Measurements from ENCODE around the gene PSMA8. TPM values are rescaled to one million over a fixed set of nuclear protein-coding genes. Genes with fewer than 3 reads are reported as not detected.

The PSMA8 gene
- total RNA-seq, 4 donors from 2014 or later, result not detected

- Histone ChIP-seq H3K4me1 (no peaks in the 10 kb centered on the region), H3K36me3 (no peaks in the 10 kb centered on the region), H3K4me3 (no peak overlapping the region), H3K27ac (no peak overlapping the region), H3K9me3 (no peaks in the 10 kb centered on the region), H3K27me3 (no peaks in the 10 kb centered on the region)
- TF ChIP-seq POLR2A (IDR thresholded peaks at IDR 0.05), result no peak
- TF ChIP-seq CTCF (IDR thresholded peaks at IDR 0.05), result no peak
- DNase-seq, result no peak
- intact Hi-C loops (cut with DNase I), result no loop called here
- 42 to 82% methylated on average over 2 of the region's 2 CpGs for WGBS, 2 donors
Measured at GRCh38 chr18:26175481-26175880, 41.8 kb downstream of the PSMA8 start.

DNA sequence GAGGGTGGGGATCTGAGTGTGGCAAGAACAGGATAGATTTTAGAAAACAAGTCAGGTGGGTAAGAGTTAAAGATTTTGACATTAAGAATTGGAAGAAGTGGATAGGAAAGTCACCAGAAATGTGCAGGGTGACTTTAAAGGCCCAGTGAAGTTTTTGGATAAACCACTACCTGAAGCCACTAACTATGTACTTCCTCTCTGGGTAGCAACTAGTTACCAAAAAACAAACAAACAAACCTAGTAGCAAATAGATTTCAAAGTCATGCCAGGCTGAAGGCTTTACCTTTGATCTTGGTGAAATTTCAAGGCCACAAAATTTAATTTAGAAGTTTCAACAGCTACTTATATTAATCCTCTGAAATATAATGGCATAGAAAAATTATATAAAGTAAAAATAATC lies 42.5 kb downstream of the PSMA8 start:
- H3K27me3 ChIP-seq, result no peaks in the 10 kb centered on the region
- no peaks in the 10 kb centered on the region for H3K36me3 ChIP-seq
- H3K4me3 ChIP-seq, result no peak overlapping the region
- intact Hi-C loops (cut with DNase I), result no loop called here
- H3K4me1 ChIP-seq, result no peaks in the 10 kb centered on the region
- TF ChIP-seq POLR2A (IDR thresholded peaks at IDR 0.05) (no peak), CTCF (IDR thresholded peaks at IDR 0.05) (no peak)
- no peak for DNase-seq
- H3K9me3 ChIP-seq, result no peaks in the 10 kb centered on the region
- no peak overlapping the region for H3K27ac ChIP-seq

- WGBS, 2 donors, result 35 to 48% methylated on average over 7 of the region's 7 CpGs
- no peaks in the 10 kb centered on the region for H3K4me1 ChIP-seq
- intact Hi-C loops (cut with DNase I), result no loop called here
- no peaks in the 10 kb centered on the region for H3K9me3 ChIP-seq
- H3K36me3 ChIP-seq, result no peaks in the 10 kb centered on the region
- no peak overlapping the region for H3K4me3 ChIP-seq
- no peak for TF ChIP-seq POLR2A (IDR thresholded peaks at IDR 0.05)
- TF ChIP-seq CTCF (IDR thresholded peaks at IDR 0.05), result no peak
- H3K27me3 ChIP-seq, result no peaks in the 10 kb centered on the region
- H3K27ac ChIP-seq, result no peak overlapping the region
- DNase-seq, result no peak
Measured at GRCh38 chr18:26181343-26181826, 47.7 kb downstream of the PSMA8 start.

DNA sequence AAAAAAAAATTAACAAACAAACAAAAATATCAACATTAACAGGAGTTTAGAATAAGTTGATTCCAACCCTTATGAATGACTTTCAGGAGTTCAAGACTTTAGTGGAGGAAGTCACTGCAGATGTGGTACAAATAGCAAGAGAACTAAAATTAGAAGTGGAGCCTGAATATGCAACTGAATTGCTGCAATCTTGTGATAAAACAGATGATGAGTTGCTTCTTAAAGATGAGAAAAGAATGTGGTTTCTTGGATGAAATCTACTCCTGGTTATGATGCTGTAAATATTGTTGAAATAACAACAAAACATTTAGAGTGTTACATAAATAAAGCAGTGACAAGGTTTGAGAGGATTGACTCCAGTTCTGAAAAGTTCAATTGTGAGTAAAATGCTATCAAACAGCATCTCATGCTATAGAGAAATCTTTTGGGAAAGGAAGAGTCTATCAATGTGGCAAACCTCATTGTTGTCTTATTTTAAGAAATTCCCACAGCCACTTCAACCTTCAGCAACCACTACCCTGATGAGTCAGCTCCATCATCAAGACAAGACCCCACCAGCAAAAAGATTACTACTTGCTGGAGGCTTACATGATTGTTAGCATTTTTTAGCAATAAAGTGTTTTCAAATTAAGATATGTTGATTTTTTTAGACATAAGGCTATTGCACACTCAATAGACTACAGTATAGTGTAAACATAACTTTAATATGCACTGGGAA lies 49.9 kb downstream of the PSMA8 start:
- Histone ChIP-seq H3K27me3 (no peaks in the 10 kb centered on the region), H3K36me3 (no peaks in the 10 kb centered on the region), H3K4me1 (no peaks in the 10 kb centered on the region), H3K27ac (no peak overlapping the region), H3K4me3 (no peak overlapping the region), H3K9me3 (no peaks in the 10 kb centered on the region)
- no peak for DNase-seq
- TF ChIP-seq POLR2A (IDR thresholded peaks at IDR 0.05) (no peak), CTCF (IDR thresholded peaks at IDR 0.05) (no peak)
- intact Hi-C loops (cut with DNase I), result no loop called here

GRCh38 chr18:26185267-26185666 lies 51.6 kb downstream of the PSMA8 start:
- WGBS, 2 donors, result 59 to 63% methylated on average over 2 of the region's 2 CpGs
- intact Hi-C loops (cut with DNase I), result no loop called here
- H3K27ac ChIP-seq, result no peak overlapping the region
- no peak overlapping the region for H3K4me3 ChIP-seq
- H3K36me3 ChIP-seq, result no peaks in the 10 kb centered on the region
- H3K9me3 ChIP-seq, result no peaks in the 10 kb centered on the region
- TF ChIP-seq CTCF (IDR thresholded peaks at IDR 0.05) (peak in 1 of 6 experiments; percentile 18), POLR2A (IDR thresholded peaks at IDR 0.05) (no peak)
- no peaks in the 10 kb centered on the region for H3K4me1 ChIP-seq
- H3K27me3 ChIP-seq, result no peaks in the 10 kb centered on the region
- DNase-seq, result no peak

All from esophagus squamous epithelium (tissue), 5 donors.